ENCODE data around the gene ATAT1. TPM values are rescaled to one million over a fixed set of nuclear protein-coding genes. Genes with fewer than 3 reads are reported as not detected.

The ATAT1 gene
- total and polyA plus RNA-seq, 2 of the 13 experiments (the other 11 are each of a cell fraction or from before 2014, with no cell fraction given): 9.2 to 23.6 TPM

GRCh38 chr6:30616811-30617564 is 9.7 kb upstream of the ATAT1 start, which contains the start of gene PPP1R10 (continued):
- no peak for TF ChIP-seq ZBTB37 (CRISPR knock-in tag; IDR thresholded peaks at IDR 0.05)
- TF ChIP-seq FOXK1 (CRISPR knock-in tag; IDR thresholded peaks at IDR 0.05; ENCODE audit: borderline replicate concordance, low read depth): peak; percentile 67
- peak; percentile 97 for TF ChIP-seq GTF2F1 (IDR thresholded peaks at IDR 0.05; ENCODE audit: low read length)
- TF ChIP-seq SAP130 (CRISPR knock-in tag; IDR thresholded peaks at IDR 0.05; ENCODE audit: low read depth): peak; percentile 71; the same call in 1 of the 2 replicates
- TF ChIP-seq SRSF9 (IDR thresholded peaks at IDR 0.05; ENCODE audit: borderline replicate concordance, insufficient read depth, low read depth, low read length, poor library complexity, severe bottlenecking): no peak
- TF ChIP-seq ARID4A (CRISPR knock-in tag; IDR thresholded peaks at IDR 0.05; ENCODE audit: borderline replicate concordance): no peak
- TF ChIP-seq SKIL (CRISPR knock-in tag; IDR thresholded peaks at IDR 0.05; ENCODE audit: borderline replicate concordance): no peak
- TF ChIP-seq MTF2 (CRISPR knock-in tag; IDR thresholded peaks at IDR 0.05; ENCODE audit: borderline replicate concordance): no peak
- TF ChIP-seq SRF (IDR thresholded peaks at IDR 0.05; ENCODE audit: low read depth, low read length): 0 out of 2 replicates have a peak, but pooled peaks have one; percentile 11
- no peak for TF ChIP-seq ZFP82 (CRISPR knock-in tag; IDR thresholded peaks at IDR 0.05; ENCODE audit: borderline replicate concordance)
- TF ChIP-seq ATF7-NPFF (CRISPR knock-in tag; IDR thresholded peaks at IDR 0.05; ENCODE audit: low read depth): peak; percentile 60; the same call in 1 of the 2 replicates
- 0 out of 2 replicates have a peak, but pooled peaks have one; percentile 43 for TF ChIP-seq ONECUT2 (CRISPR knock-in tag; IDR thresholded peaks at IDR 0.05)
- TF ChIP-seq NCOA2 (CRISPR knock-in tag; IDR thresholded peaks at IDR 0.05): peak; percentile 45
- peak; percentile 88 for TF ChIP-seq SRSF4 (IDR thresholded peaks at IDR 0.05; ENCODE audit: low read depth, low read length, poor library complexity, severe bottlenecking)
- TF ChIP-seq MEF2D (CRISPR knock-in tag; IDR thresholded peaks at IDR 0.05): peak; percentile 58
- TF ChIP-seq IKZF4 (CRISPR knock-in tag; IDR thresholded peaks at IDR 0.05; ENCODE audit: borderline replicate concordance, low read depth, not compliant biosample characterization): no peak
- 0 out of 2 replicates have a peak, but pooled peaks have one; percentile 22 for TF ChIP-seq CENPBD1 (CRISPR knock-in tag; IDR thresholded peaks at IDR 0.05; ENCODE audit: borderline replicate concordance, low read depth)
- TF ChIP-seq ZNF431 (CRISPR knock-in tag; IDR thresholded peaks at IDR 0.05; ENCODE audit: borderline replicate concordance, low read depth): peak; percentile 80; the same call in 1 of the 2 replicates
